H54 (cell line): ENCODE data around the gene GCFC2.
"Not testable (repeated sequence)": the region's sequence is repeated elsewhere in the genome, so short reads cannot be mapped to it uniquely, and the experiment has no call there.

Source experiments
- DNase-seq: peaks from one replicate; pipeline ENCODE4 v3.0.0; 2011; ENCODE audit warnings: low spot score, mixed read lengths; ENCODE audit not compliant: insufficient read length
- FAIRE-seq: peaks from 3 replicates; lab custom pipeline; 2011; peaks lifted over from hg19 to GRCh38; lab: Jason Lieb, UNC
- POLR2A ChIP-seq: IDR thresholded peaks from 2 replicates; pipeline ENCODE4 v1.6.1; 2011; ENCODE audit warnings: low read depth, mild to moderate bottlenecking, low read length

GCFC2 gene

DNA sequence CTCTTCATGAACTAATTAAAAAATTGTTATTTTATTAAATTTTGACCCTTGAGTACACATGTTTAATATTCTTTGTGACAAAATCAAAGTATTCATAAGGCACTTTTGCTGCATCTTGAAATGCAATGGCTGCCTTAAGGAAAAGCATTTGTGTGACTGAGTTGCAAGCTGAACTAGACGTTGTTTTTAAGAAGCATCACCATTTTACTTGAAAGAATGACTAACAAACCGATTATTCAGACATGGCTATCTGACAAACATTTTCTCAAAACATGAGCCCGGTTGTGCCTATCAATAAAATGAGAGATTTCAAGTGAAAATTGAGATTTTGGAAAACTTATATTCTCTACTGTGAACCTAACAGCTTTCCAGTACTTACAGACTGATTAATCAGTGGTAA, 2.8 kb downstream of the GCFC2 start:
- no peak for TF ChIP-seq POLR2A
- peak; percentile 88 for FAIRE-seq
- no peak for DNase-seq

- TF ChIP-seq POLR2A = no peak
- no peak for DNase-seq
- FAIRE-seq = peak; percentile 36
Observed at GRCh38 chr2:75705921-75706320, 4.8 kb downstream of the GCFC2 start.

DNA sequence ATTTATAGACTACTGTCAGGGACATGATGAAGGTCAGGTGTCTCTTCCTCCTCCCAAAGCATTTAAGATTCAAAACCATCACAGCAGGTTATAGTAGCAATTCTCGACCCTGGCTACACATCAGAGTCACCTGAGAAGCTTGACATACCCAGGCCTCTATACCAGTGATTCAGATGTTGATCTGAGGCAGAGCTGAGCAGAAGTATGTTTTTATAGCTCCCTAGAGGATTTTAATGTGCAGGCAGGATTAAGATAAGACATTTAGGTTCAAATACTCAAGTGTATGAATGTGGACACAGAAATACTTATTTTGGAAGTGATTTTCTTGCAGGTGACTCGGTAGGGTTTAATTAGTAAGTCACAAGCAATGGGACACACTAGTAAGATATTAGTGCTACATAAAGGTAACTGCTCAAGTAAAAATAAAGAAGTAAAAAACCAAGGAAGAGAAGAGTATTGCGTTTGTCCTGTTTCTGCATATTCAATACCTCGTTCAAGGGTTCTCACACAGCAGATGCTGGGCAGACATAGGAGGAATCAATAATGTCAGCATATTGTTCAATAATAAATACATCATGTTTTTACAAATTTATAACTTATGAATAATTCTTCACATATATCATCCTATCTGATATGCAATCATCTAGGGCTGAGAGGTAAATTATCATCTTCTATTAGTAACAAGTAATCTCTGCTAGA, 7.0 kb downstream of the GCFC2 start:
- FAIRE-seq (no peak), DNase-seq (no peak)
- no peak for TF ChIP-seq POLR2A

DNA sequence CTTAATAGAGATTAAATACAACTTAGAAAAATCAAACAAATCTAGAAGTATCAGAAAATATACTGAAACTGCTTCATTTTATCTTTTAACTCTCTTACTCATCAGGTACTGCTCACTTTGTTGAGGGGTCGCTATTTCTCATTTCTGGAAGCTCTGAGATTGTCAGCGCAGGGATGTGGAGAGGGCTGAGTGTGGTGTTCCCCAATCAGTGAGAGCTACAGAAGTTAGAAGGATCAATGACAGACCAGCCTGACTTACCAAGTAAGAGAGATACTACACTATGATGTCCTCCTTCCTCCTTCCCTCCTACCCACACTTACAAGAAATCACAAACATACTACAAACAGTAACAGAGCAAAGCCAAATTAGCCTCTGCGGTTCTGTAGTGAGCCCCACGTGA, 8.1 kb downstream of the GCFC2 start:
- TF ChIP-seq POLR2A = no peak
- no peak for FAIRE-seq
- DNase-seq = no peak

DNA sequence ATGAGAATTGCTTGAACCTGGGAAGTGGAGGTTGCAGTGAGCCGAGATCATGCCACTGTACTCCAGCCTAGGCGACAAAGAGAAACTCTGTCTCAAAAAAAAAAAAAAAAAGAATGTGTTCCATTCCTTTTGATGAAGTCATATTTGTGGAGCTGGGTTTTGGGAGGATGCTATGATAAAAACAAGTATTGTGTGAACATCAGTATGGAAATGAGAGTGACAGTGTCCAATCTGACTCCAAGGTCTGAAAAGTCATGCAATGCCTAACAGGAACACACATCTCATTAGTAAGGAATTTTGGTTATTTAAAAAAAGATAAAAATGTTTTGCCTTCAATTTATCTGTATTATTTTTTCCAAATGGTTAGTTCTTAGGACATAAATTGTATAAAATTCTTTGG, 11.8 kb downstream of the GCFC2 start:
- FAIRE-seq = no peak
- no peak for TF ChIP-seq POLR2A
- DNase-seq = no peak

DNA sequence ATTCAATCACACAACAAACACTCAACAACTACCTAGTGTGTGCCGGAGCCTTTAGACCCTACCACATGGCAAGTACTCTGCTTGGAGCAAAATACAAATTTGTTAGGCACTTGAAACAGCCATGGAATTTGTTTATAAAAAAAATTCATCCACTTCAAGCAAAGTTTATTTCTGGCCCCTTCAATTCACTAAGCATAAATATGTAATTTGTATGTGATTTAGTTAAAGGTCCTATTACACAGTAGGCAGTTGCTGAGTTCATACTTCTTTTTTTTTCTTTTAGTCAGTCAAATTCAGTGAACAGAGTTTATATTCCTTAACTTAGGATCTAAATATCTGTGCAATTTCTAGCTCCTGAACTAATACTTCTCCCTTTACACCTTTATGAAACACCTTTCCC, 22.5 kb downstream of the GCFC2 start:
- FAIRE-seq (no peak), DNase-seq (no peak)
- TF ChIP-seq POLR2A = no peak

GRCh38 chr2:75683430-75683829, 27.3 kb downstream of the GCFC2 start:
- DNase-seq, FAIRE-seq: not testable (repeated sequence)

GRCh38 chr2:75680402-75680801, 30.3 kb downstream of the GCFC2 start:
- no peak for TF ChIP-seq POLR2A
- no peak for DNase-seq
- FAIRE-seq = no peak

GRCh38 chr2:75679556-75679955, 31.2 kb downstream of the GCFC2 start:
- DNase-seq (no peak), FAIRE-seq (no peak)
- TF ChIP-seq POLR2A = no peak

- TF ChIP-seq POLR2A = no peak
- DNase-seq (no peak), FAIRE-seq (no peak)
Observed at GRCh38 chr2:75676464-75676863, 34.3 kb downstream of the GCFC2 start.

GRCh38 chr2:75675908-75676307, 34.8 kb downstream of the GCFC2 start:
- no peak for TF ChIP-seq POLR2A
- DNase-seq (no peak), FAIRE-seq (no peak)

- DNase-seq, FAIRE-seq: not testable (repeated sequence)
Observed at GRCh38 chr2:75675423-75675822, 35.3 kb downstream of the GCFC2 start.

DNA sequence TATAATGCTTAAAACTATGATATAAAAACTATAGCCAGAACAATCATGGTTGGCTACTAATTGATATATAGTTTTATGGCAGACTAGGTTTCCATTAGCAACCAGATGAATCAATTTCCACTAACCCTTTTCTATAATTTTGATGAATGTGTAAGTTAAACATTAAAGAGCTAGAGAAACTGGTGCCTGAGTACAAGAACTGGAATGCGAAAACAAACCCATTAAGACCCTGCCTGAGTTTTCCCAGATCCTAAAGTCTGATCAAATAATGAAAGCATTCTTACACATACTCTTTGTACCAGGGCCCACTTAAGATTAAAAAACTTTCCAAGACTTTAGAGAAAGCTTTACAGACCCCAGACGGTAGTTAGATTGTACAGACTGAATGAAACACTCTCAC, 42.8 kb downstream of the GCFC2 start:
- DNase-seq (no peak), FAIRE-seq (no peak)
- TF ChIP-seq POLR2A = no peak

- FAIRE-seq = no peak
- no peak for TF ChIP-seq POLR2A
- DNase-seq = no peak
Observed at GRCh38 chr2:75666911-75667310, 43.8 kb downstream of the GCFC2 start.

- FAIRE-seq = no peak
- no peak for DNase-seq
- TF ChIP-seq POLR2A = no peak
Observed at GRCh38 chr2:75657798-75658197, 52.9 kb downstream of the GCFC2 start.
